Inferior parietal cortex (tissue), 1 donor: Measurements from ENCODE around the gene TNFSF10.
"Not testable (repeated sequence)": the region's sequence is repeated elsewhere in the genome, so short reads cannot be mapped to it uniquely, and the experiment has no call there.

Experiments used
- DNase-seq: peaks from one replicate; pipeline ENCODE4 v3.0.0-alpha.2; 2016; ENCODE audit errors: extremely low spot score

TNFSF10 gene

GRCh38 chr3:172543884-172544283 is 20.7 kb upstream of the TNFSF10 start:
- no peak for DNase-seq

- DNase-seq = no peak
Observed at GRCh38 chr3:172543419-172543818, 20.2 kb upstream of the TNFSF10 start.

- DNase-seq = no peak
Observed at GRCh38 chr3:172542999-172543398, 19.8 kb upstream of the TNFSF10 start.

GRCh38 chr3:172541945-172542488 is 18.8 kb upstream of the TNFSF10 start:
- no peak for DNase-seq

- no peak for DNase-seq
Observed at GRCh38 chr3:172540049-172540448, 16.8 kb upstream of the TNFSF10 start.

- no peak for DNase-seq
Observed at GRCh38 chr3:172539273-172539672, 16.0 kb upstream of the TNFSF10 start.

GRCh38 chr3:172538368-172539151 is 15.3 kb upstream of the TNFSF10 start:
- DNase-seq = no peak

GRCh38 chr3:172537507-172538158 is 14.4 kb upstream of the TNFSF10 start:
- DNase-seq = no peak

- DNase-seq = no peak
Observed at GRCh38 chr3:172536993-172537419, 13.8 kb upstream of the TNFSF10 start.

- no peak for DNase-seq
Observed at GRCh38 chr3:172536505-172536904, 13.3 kb upstream of the TNFSF10 start.

GRCh38 chr3:172530566-172530965 is 7.3 kb upstream of the TNFSF10 start:
- DNase-seq = no peak

- no peak for DNase-seq
Observed at GRCh38 chr3:172530101-172530561, 6.9 kb upstream of the TNFSF10 start.

- DNase-seq = no peak
Observed at GRCh38 chr3:172528677-172529076, 5.4 kb upstream of the TNFSF10 start.

GRCh38 chr3:172527306-172527705 is 4.1 kb upstream of the TNFSF10 start:
- DNase-seq = no peak

GRCh38 chr3:172525116-172525613 is 1.9 kb upstream of the TNFSF10 start:
- no peak for DNase-seq

GRCh38 chr3:172524611-172525010 is 1.4 kb upstream of the TNFSF10 start:
- DNase-seq = no peak

- not testable (repeated sequence) for DNase-seq
Observed at GRCh38 chr3:172521837-172522726, 1.1 kb downstream of the TNFSF10 start.

GRCh38 chr3:172520301-172520831 is 2.9 kb downstream of the TNFSF10 start:
- DNase-seq = no peak

GRCh38 chr3:172519740-172520139 is 3.5 kb downstream of the TNFSF10 start:
- DNase-seq = no peak

GRCh38 chr3:172518929-172519640 is 4.1 kb downstream of the TNFSF10 start:
- DNase-seq = no peak
